GM21367 (cell line): ENCODE measurements around the gene SLC29A3.

Source experiments
- ATAC-seq: cut with Tn5 transposase; IDR thresholded peaks from one replicate; pipeline ENCODE4 v1.9.1; 2021; ENCODE audit not compliant: unreplicated experiment

The SLC29A3 gene

DNA sequence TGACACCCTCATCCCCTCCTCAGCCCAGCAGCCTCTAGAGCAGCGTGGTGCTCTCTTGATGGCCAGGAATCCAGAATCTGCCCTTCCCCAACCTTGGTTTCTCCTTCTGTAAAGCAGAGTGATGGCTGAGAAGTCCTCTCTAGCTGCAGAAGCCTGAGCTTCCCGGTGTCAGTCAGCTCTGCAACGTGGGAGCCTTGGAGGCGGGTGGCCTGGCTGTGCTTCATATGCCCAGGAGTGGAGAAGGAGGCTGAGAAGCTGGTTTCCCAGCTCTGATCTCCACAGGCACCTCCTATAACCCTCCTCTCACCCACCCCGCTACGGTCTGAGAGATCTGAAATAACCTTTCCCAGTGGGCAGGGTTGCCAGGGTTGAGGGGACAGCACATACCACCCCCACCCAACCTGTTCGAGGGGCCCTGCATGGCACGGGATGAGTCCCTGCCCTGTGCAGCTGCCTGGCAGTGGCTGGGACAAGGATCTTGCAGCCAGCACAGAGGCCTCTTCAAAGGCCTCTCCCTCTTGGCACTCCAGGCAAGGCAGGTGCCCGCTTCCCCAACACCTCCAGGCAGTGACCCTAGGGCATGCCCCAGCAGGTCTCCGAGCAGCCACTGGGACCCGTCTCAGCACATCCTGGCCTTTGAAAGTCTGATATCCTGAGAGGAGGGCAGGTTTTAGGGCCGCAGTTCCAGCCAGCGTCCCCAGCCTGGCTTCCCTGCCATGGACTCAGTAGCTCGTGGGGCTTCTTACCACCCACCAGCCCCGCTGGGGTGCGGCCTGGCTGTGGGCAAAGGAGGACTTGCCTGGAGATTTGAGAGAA lies 18.3 kb upstream of the SLC29A3 start:
- no peak for ATAC-seq

DNA sequence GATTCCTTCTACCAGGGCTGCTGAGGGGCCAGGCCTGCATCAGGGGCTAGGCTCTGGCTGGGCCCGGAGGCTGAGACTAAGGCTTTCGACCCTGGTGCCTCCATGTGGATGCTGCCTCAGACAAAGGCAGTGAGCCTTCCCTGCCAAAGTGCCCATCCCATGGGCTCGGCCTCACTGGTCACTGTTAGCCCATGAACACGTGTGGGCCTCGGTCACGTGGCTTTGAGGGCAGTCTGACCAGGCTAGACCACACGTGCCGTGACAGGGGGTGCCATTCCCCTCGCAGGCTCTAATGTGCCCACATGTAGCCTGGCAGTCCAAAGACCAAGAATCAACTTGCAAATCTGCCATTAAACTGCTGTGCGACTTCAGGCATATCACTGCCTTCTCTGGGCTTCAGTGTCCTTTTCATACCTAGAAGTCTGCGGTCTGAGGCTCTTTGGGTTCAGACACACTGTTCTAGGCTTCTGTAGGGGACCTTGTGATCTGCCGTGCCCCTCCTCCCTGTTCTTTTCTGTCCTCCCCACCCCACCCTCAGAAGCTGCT lies 17.6 kb upstream of the SLC29A3 start:
- no peak for ATAC-seq

DNA sequence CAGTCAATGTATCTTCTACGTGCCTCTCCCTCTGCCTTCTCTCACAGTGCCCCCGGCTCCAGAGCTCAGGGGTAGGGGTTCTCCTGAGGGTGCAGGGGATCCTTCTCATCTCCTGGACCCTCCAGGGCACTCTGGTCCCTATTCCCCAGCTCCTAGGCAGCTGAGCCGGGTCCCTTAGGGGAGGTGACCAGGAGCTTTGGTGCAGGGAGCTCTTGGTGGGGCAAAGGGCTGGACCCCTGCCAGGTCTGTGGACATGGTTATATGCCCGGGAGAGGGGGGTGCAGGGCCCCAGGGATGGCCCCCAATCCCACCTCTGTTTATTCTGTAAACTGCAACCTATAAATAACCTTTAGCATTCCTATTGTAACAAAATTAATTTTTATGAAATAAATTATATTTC lies 16.6 kb upstream of the SLC29A3 start:
- ATAC-seq, result no peak

DNA sequence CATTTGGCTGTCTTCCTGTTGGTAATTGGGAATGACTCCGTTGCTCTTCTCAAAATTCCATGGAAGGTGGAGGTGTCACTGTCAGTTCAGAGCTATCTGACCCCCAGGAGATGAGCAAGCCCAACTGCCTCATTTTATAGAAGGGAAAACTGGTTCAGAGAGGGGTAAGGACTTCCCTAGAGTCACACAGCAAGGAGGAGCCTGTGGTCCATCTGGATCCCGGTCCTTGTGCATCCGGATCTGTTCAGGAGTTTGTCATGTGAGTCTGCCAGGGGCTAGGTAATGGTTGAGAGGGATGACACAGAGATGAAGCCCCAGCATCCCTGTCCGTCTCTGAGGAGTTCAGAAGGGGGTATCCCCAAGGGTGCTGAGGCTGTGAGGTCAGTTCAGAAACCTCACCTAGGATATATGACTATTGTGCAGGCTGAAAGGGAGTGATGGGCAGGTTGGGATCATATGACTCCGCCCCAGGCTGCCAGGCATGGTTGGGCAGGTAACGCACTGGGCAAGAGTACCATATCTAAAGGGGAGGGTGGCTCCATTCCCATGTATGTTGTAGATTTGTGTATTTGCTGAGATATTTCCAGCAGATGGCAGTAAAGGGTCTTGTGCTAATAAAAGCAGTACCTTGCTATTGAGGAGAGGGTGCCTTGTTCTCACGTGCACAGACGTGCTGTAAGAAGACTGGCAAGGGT lies 16.0 kb upstream of the SLC29A3 start:
- ATAC-seq, result no peak

DNA sequence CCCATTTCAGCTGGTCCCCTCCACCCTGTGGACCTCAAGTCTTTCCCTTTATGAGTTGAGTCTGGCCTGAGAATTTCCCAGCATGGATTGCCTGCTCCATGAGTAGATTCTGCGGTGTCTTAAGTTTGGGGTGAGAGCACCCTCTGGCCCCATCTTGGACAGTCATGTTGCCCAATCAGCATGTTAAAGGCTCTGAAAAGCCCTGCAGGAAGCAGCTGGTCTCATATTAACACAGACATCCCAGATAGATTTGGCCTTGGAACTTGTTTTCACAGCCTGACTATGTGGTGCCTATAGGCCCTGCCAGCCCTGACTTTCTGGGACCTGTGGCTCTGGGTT lies 15.5 kb upstream of the SLC29A3 start:
- no peak for ATAC-seq

DNA sequence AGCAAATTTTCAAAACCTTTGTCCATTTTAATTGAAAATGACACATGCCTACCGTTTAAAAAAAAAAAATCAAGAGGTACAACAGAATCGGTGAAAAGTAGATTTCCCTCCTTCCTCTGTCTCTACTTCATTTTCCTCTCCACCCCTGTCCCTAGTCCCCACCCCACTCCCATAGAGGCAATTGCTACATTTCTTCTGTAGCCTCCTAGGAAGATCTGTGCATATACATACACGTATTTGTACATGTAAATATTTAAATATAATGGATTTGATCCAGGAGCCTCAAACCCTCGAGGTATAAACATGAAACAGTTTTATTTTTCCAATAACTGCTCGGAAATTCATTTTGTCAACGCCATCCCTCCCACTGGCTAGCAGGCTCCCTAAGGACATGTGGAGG lies 14.1 kb upstream of the SLC29A3 start:
- ATAC-seq, result no peak

DNA sequence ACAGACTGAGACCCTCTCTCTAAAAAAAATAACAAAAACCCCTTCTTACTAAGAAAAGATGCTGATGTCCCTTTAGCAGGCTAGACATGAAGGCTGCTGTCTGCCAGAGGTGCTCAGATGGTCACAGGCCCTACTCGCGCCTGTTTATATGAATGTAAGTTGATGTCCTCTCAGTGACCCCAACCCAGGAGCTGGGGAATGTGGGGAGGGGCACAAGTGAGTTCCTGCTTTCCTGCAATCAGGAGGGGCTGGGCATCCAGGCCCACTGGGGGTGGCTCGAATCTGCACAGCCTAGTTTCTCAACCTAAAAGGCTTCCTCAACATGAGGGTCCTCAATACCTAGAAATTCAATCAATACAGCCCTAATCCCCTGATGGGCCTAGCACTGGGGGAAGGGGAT lies 12.1 kb upstream of the SLC29A3 start:
- no peak for ATAC-seq

DNA sequence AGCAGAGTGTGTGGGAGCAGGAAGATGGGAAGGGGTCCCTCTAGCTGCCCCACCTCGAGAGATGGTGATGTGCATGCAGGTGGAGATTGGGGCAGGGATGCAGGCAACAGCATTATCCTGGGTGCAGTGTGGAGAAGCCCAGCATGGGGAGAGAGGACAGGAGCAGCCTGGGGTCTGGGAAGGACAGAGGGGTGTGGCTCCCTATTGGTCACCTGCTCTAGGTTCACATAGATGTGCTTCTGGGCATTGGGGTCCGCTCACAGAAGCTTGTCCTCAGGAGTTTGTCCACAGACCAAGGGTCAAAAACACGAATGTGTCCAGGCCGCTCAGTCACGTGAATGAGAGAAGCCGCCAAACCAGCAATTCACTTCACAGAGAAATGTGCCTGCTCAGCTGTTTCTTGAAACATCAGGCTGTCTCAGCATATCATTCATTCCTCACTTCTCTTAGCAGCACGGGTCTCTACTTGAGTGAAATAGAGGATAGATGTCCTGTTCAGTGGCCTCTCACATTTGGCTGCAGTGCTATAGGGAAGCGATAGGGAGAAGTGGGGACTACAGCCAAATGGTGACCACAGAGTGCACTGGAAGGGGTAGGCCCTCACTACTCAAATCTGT lies 11.5 kb upstream of the SLC29A3 start:
- no peak for ATAC-seq

DNA sequence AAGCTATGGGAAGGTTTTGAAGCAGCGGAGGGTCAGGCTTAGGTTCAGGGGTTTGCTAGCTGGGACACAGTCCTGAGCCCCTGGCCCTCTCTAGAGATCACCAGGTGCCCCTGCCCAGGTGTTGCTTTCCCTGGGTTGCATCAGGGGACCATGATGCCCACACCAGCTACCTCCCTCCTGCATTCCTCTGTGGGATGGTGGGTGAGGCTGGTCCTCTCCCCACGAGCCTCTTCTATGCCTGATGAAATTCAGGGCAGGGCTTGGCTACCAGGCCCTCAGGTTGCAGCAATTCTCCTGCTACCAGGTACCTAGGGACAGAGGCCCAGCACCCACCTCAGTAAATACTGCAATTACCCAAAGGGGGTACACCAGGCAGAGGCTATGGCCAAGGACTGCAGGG lies 10.8 kb upstream of the SLC29A3 start:
- ATAC-seq, result no peak

DNA sequence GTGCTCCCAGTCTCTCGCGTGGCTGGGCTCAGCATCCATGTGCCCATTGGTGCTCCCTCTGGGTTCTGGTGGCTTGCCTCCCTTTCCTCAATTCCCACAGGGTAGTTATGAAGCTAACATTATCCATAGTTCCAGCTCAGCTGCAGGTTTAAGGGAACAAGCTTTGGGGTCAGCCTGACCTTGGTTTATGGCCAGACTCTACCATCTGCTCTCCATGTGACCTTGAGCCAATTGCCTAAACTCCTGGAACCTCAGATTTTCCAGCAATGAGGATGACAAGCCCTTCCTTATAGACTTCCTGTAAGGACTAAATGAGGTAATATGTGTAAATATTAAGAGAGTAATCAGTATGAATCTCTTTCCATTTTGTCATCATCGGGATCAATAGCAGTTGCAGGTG lies 10.1 kb upstream of the SLC29A3 start:
- ATAC-seq, result no peak

DNA sequence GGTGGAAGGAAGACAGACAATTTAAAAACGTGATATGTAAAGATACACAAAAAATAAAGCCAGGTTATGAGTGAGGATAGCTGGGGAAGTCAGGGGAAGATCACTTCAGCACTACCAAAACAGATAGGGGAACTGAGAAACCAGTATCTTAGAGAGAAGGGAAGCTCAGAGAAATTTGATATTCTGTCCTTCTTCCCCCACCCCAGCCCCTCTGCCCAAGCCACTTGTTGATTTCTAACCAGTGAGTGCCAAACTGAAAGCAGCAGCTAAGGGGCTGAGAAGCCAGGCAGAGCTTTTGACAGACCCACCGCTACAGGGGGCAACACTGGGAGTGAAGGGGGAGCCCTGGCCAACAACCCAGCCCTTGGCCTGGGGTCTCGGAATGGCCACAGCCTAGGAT lies 9.1 kb upstream of the SLC29A3 start:
- no peak for ATAC-seq

DNA sequence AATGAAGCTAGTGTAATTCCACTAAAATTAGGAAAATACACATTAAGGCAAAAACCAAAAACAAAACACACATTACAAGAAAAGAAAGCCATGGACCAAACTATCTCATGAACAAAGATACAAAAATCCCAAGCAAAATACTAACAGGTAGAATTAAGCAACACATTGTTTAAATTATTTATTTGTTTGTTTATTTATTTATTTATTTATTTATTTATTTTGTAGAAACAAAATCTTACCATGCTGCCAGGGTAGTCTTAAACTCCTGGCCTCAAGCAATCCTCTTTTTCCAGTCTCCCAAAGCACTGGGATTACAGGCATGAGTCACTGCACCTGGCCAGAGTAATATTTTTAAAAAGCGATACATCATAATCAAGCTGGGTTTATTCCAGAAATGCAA lies 6.8 kb upstream of the SLC29A3 start:
- ATAC-seq, result no peak

DNA sequence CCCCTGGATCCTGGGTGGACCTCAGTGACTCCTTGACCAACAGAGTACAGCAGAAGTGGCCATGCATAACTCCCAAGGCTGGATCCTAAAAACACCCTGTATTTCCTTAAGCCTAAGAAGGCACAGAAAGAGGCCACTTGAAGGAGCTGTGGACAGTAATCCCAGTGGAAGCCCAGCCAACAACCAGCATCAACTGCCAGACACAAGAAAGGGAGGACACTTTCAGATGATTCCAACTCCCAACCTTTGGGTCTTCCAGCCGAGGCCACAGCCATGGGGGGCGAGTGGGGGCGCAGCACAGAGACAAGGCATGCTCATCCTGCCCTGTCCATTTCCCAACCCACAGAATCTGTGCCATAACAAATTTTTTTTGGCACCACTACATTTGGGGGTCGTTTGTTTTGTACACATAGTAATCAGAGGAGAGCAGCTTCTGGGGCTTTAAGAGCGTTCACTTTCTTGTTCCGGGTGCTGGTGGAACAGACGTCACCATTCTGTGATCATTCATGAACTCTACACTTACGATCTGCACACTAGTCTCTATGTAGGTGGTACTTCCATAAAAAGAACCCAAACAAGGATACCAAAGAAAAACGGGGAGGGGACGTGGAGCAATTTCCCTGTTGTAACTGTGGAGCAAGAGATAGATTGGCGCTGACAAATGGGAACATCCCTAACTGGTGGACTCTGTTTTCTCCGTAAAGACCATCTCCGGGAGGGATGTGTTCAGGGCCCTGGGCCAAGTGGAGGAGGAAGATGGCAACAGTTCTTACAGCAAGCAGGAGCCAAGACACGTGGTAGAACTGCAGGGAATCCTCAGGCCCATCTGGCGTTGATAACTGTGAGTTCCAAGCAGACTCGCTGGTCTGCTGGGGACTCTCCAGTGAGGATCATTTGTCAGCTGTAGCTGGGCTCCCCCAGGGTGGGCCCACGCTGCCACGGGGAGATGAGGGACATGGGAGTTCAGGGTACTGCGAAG lies 6.0 kb upstream of the SLC29A3 start:
- ATAC-seq, result no peak

DNA sequence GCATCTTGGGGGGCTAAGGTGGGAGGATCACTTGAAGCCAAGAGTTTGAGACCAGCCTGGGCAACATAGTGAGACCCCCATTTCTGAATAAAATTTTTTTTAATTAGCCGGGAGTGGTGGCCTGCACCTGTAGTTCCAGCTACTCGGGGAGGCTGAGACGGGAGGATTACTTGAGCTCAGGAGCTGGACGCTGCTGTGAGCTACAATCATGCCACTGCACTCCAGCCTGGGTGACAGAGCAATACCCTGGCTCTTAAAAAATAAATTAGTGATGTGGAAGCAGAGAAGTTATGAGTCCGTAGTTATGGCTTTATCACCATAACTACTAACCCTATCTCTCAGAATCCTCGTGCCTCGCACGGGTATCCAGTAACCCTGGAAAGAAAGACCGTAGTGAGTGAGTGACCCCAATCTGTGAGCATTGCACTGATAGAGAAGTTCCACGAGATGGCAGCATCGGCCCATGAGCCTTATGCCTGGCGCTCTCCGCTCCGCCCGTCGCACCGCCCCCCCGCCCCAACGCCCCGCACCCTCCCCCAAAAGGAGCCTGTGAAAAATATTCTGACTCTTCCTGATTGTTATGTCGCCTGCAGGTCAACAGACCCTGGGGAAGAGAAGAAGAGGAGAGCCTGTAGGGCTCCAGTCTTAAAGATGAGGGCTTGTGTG lies 4.9 kb upstream of the SLC29A3 start:
- no peak for ATAC-seq

DNA sequence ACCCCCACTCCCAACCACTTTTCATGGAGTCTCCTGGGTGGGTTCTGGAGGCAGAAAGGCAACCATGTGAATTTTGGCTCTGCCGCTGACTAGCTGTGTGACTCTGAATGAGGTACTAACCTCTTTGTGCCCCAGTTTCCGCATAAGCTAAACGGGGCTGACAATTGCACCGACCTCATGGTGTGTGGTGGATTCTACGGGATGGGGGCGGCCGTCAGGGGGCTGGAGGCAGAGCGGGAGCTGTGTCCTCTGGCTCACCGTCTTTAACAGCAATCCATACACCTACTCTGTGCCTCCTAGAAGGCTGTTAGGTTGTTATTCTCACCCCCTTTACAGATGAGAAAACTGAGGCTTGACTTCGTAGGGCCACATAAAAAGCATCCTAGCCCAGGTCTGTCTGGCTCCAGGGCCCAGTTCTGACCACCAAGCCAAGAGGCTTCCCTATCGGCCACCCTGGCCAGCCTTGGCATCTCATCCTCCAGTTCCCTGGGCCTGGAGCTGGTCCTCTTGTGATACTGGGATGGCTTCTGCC lies 4.3 kb upstream of the SLC29A3 start:
- ATAC-seq, result no peak

DNA sequence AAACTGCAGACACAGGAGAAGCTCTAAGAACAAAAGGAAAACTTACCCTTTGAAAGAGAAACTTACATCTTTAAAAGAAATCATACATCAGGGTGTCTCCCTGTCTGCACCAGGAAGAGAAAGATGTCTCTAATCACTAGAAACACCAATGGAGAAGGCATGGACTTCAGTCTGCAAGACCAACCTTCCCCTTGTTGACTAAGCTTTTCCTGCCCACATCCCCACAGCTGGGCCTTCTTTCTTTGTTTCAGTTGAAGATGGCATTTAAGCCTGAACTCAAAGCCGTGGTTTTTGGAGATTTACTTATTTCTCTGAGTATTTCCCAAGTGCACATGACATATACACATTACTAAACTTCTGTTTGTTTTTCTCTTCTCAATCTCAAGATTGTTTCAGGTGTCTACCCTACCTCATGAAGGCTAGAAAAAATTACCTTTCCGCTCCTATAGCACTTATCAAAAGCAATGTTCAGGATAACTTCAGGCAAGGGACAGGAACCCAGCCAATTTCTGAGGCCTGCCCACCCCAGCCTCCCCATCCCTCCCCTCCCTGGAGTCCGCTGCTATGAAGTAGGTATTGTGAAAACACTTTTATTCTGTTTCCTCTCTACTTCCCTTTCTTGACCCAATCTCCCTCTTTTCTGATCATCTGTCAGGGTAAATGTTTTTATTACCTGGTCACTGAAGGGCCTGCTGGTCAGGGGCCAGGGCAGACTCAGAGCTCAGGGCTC lies 2.8 kb upstream of the SLC29A3 start:
- ATAC-seq, result no peak

DNA sequence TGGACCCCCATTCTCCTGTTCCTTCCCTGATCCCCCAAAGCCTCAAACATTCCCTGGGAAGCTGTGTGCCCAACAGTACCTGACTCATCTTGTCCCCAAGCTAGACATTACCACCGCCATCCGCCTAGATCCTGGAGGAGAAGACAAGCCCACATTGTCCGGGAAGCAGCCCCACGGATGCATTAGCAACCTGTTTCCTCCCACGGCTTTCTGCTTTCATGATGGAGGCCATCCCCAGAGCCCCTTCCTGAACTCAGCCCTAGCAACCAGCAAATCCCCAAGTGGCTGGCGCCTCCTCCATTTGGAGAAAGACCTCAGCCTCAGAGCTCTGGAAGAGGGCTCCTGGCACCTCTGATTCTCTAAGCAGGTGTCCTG lies 2.3 kb upstream of the SLC29A3 start:
- no peak for ATAC-seq

DNA sequence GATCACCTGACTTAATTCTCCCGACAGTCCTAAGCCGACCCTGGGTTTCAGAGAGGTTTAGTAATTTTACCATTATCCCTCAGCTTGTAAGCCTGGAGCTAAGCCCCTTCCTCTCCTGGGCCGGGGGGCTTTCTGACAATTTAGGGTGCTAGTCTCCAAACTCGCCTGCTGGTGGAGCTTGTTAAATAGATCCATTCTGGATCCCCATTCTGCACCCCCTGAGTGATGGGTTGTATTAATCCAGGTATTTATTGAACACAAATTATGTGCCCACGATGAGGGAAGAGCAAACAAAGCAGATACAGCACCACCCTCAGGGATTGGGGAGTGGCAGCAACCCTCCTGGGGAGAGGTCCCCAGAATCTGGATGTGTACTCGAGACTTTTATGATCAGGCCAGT lies 1.3 kb upstream of the SLC29A3 start:
- ATAC-seq, result no peak

DNA sequence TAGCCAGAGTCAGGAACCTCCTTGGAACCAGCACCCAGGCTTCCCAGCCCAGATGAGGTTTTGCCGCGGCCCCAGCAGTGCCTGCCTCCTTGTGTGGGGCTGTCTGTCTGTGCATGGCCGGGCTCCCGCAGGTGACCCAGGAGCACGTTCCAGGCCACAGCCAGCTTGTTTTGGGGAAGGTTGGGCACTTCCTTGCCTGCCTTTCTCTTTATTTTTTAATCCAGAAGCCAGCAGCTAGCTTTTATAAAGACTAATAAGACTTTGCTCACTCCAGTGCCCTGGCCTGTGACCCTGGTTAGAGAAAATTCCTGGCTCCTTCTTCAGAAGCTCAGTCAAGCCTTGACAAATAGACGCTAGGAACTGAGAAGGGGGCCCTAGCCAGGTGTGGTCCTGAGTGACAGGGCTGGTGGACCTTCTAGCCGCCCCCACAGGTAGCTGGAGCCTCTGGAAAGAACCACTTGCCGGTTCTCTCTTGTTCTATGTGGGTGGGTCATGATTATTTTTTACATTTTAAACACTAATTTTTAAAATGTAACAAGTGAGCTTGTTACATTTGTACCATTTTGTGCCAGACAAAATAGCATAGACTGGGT lies 837 bp downstream of the SLC29A3 start:
- ATAC-seq, result no peak
